ENCODE data around the gene CCDC14.
"Not testable (repeated sequence)": the region's sequence is repeated elsewhere in the genome, so short reads cannot be mapped to it uniquely, and the experiment has no call there.

The CCDC14 gene

GRCh38 chr3:123971406-123971805 lies 10.4 kb upstream of the CCDC14 start:
- DNase-seq (ENCODE audit: low read depth) = no peak
- TF ChIP-seq CTCF (IDR thresholded peaks at IDR 0.05; ENCODE audit: insufficient read depth, low read depth, low read length, missing control alignments) = no peak
- no peak overlapping the region for H3K4me3 ChIP-seq (ENCODE audit: low read depth, low read length)

DNA sequence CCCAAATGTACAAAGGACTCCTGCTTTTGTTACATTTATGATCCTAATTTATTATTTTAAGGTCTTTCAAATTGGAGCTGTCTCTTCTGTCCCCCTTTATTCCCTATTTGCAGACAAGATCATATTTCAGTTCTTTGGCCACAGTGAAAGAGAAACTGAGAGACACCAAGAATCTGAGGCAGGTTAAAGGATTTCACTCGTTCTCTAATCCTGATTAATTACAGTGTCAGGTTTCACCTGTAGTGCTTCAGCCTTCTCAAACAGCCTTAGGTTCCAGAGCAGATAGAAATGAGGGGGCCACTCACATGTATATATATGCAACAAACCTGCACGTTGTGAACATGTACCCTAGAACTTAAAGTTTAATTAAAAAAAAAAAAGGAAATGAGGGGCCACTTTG lies 6.2 kb upstream of the CCDC14 start:
- not testable (repeated sequence) for DNase-seq (ENCODE audit: low read depth); H3K4me3 ChIP-seq (ENCODE audit: low read depth, low read length)

DNA sequence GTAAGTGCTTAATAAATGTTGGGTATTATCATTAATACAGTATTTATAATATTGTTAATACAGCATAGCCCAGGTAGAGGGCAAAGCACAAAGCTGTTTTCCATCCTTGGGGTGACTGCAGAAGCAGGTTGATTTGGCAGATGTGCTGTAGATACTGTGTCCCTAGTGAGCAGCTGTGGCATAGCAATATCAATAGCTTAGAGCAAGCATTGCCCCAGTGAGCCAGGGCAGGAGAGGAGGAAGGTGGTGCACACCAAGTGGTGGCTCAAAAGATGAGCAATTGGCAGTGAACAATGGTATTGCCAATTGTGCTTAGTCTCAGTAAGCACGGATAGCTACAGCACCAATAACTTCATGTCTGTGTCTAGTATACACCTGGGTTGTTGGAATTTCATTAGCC lies 5.8 kb upstream of the CCDC14 start:
- not testable (repeated sequence) for DNase-seq (ENCODE audit: low read depth); H3K4me3 ChIP-seq (ENCODE audit: low read depth, low read length)

DNA sequence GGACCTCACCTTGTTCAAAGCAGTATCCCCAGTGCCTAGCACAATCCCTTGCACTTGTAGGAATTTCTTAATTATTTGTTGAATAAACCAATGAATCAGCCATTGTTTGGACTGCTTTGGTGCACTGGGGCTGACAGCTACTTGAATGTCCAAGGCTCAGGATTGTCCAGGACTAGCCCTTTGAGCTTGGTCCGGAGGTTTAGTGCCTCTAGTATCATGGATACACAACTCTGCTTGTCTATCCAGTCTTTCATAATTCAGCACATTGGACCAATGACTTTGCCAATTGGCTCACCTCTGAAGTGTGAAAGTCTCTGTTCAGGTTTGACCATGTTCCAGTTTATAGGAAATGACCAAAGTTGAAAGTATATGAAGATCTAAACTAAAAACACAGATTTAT lies 3.8 kb upstream of the CCDC14 start:
- not testable (repeated sequence) for H3K4me3 ChIP-seq (ENCODE audit: low read depth, low read length); DNase-seq (ENCODE audit: low read depth)

- H3K4me3 ChIP-seq (ENCODE audit: low read depth, low read length) = peak overlapping the region; percentile 76
- TF ChIP-seq CTCF (IDR thresholded peaks at IDR 0.05; ENCODE audit: insufficient read depth, low read depth, low read length, missing control alignments) = no peak
These were observed 453 bp upstream of the CCDC14 start for GRCh38 chr3:123961508-123961856.

GRCh38 chr3:123953735-123954134 lies 7.3 kb downstream of the CCDC14 start:
- H3K4me3 ChIP-seq (ENCODE audit: low read depth, low read length) = no peak overlapping the region; the same call in 1 of the 2 replicates
- DNase-seq (ENCODE audit: low read depth) = peak; percentile 54
- no peak for TF ChIP-seq CTCF (IDR thresholded peaks at IDR 0.05; ENCODE audit: insufficient read depth, low read depth, low read length, missing control alignments)

More at GRCh38 chr3:123961508-123961856, 453 bp upstream of the CCDC14 start:
- no peak for DNase-seq (ENCODE audit: low read depth)

GRCh38 chr3:123952844-123953520 lies 8.0 kb downstream of the CCDC14 start:
- DNase-seq (ENCODE audit: low read depth) = peak; percentile 9
- no peak for TF ChIP-seq CTCF (IDR thresholded peaks at IDR 0.05; ENCODE audit: insufficient read depth, low read depth, low read length, missing control alignments)
- no peak overlapping the region for H3K4me3 ChIP-seq (ENCODE audit: low read depth, low read length)

DNA sequence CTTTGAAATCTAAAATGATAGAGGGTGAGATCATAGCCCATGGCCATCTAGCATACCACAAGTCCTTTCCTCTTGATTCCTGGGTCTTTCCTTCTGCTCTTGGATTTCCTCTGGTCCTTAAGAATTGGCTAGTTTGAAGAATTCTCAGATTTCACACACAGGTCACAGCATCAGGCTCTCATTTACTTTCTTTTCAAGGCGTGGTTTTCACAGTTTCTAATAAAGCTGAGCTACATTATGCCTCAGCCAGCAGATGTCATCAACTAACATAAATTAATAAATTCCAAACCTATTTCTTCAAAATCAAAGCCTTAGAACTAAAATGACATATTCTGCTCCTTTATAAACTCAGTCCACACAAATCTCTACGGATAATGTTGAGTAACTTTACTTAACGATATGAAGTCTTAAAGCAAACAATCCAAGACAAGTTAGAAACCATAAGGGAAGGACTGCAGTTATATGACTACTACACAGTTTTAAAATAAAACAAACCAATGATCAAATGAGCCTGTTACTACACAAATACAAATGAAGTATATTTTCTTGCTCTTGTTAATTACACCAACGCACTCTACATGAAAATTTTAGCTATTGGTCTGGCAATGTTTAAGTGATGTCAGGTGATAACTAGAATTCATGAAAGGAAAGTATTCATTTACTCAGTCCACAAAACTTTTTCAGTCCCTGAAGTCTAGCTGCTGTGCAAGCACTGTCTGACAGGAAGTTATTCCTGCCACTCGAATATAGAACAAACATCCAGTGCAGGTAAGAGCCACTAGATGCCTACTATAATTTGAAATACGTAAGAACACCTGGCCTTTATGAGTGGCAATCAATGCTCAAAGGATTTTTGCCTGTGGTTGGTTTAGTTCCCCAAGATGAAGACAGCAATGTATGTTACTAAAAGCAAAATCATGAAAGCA lies 9.2 kb downstream of the CCDC14 start:
- H3K4me3 ChIP-seq (ENCODE audit: low read depth, low read length) = no peak overlapping the region
- no peak for DNase-seq (ENCODE audit: low read depth)
- no peak for TF ChIP-seq CTCF (IDR thresholded peaks at IDR 0.05; ENCODE audit: insufficient read depth, low read depth, low read length, missing control alignments)

Data from GM12865 (cell line).